Nephron progenitor cell (in vitro differentiated cells): Measurements from ENCODE around the gene ISYNA1.

Source experiments
- DNase-seq: peaks from one replicate; pipeline ENCODE4 v3.0.0; 2021
- H3K27ac Mint-ChIP-seq: 2 replicates; pipeline ENCODE4 v1.8.0; 2021; ENCODE audit warnings: mild to moderate bottlenecking, moderate library complexity, mixed read lengths
- H3K27me3 Mint-ChIP-seq: 2 replicates; pipeline ENCODE4 v1.8.0; 2021; ENCODE audit warnings: mild to moderate bottlenecking, low read depth, mixed read lengths; ENCODE audit not compliant: poor library complexity
- H3K36me3 Mint-ChIP-seq: 2 replicates; pipeline ENCODE4 v1.8.0; 2021; ENCODE audit warnings: low read depth, mixed read lengths
- H3K4me1 Mint-ChIP-seq: 2 replicates; pipeline ENCODE4 v1.8.0; 2021; ENCODE audit warnings: mixed read lengths
- H3K4me3 Mint-ChIP-seq: 2 replicates; pipeline ENCODE4 v1.8.0; 2021; ENCODE audit warnings: mild to moderate bottlenecking, moderate library complexity, mixed read lengths
- H3K9me3 Mint-ChIP-seq: 2 replicates; pipeline ENCODE4 v1.8.0; 2021; ENCODE audit warnings: mild to moderate bottlenecking, moderate library complexity, mixed read lengths
- CTCF ChIP-seq: fragments of 200-600 bp; sonication (generic); IDR thresholded peaks from 2 replicates; pipeline ENCODE4 v1.5.0; 2021; ENCODE audit warnings: antibody characterized with exemption

The ISYNA1 gene

GRCh38 chr19:18421371-18421959 is 16.5 kb downstream of the ISYNA1 start:
- H3K36me3 Mint-ChIP-seq = no peaks in the 10 kb centered on the region
- peak overlapping the region; percentile 83 for H3K4me3 Mint-ChIP-seq
- no peaks in the 10 kb centered on the region for H3K9me3 Mint-ChIP-seq
- H3K27ac Mint-ChIP-seq = peak overlapping the region; percentile 32
- H3K27me3 Mint-ChIP-seq = peaks cover 3% of the 10 kb centered on the region
- TF ChIP-seq CTCF = no peak
- H3K4me1 Mint-ChIP-seq = peaks cover 76% of the 10 kb centered on the region
- DNase-seq = no peak

- peaks cover 79% of the 10 kb centered on the region for H3K4me1 Mint-ChIP-seq
- no peaks in the 10 kb centered on the region for H3K36me3 Mint-ChIP-seq
- no peaks in the 10 kb centered on the region for H3K9me3 Mint-ChIP-seq
- peak overlapping the region; percentile 83 for H3K4me3 Mint-ChIP-seq
- H3K27me3 Mint-ChIP-seq = peaks cover 8% of the 10 kb centered on the region
- TF ChIP-seq CTCF = no peak
- no peak overlapping the region for H3K27ac Mint-ChIP-seq
- no peak for DNase-seq
Measured at GRCh38 chr19:18420930-18421329, 17.0 kb downstream of the ISYNA1 start.

- peaks cover 79% of the 10 kb centered on the region for H3K4me1 Mint-ChIP-seq
- peak overlapping the region; percentile 83 for H3K4me3 Mint-ChIP-seq
- no peak overlapping the region for H3K27ac Mint-ChIP-seq
- H3K9me3 Mint-ChIP-seq = no peaks in the 10 kb centered on the region
- H3K36me3 Mint-ChIP-seq = no peaks in the 10 kb centered on the region
- peak; percentile 46 for DNase-seq
- H3K27me3 Mint-ChIP-seq = peaks cover 8% of the 10 kb centered on the region
- TF ChIP-seq CTCF = no peak
Measured at GRCh38 chr19:18419699-18420460, 18.1 kb downstream of the ISYNA1 start.

GRCh38 chr19:18419195-18419698 is 18.7 kb downstream of the ISYNA1 start, which contains the start of gene SSBP4:
SSBP4 (plus strand) TSS chr19:18419398; CDS start chr19:18419649, 251 bp downstream.
- no peak for TF ChIP-seq CTCF
- DNase-seq = peak; percentile 82
- H3K4me1 Mint-ChIP-seq = peaks cover 80% of the 10 kb centered on the region
- peak within 1 kb of the TSS; percentile 25 for H3K27ac Mint-ChIP-seq
- H3K4me3 Mint-ChIP-seq = peak within 1 kb of the TSS; percentile 83
- peaks cover 8% of the 10 kb centered on the region for H3K27me3 Mint-ChIP-seq
- H3K36me3 Mint-ChIP-seq = no peaks in the 10 kb centered on the region
- no peaks in the 10 kb centered on the region for H3K9me3 Mint-ChIP-seq

- Mint-ChIP-seq H3K27ac (peak overlapping the region; percentile 25), H3K4me1 (peaks cover 78% of the 10 kb centered on the region), H3K9me3 (no peaks in the 10 kb centered on the region), H3K27me3 (peaks cover 8% of the 10 kb centered on the region), H3K36me3 (no peaks in the 10 kb centered on the region), H3K4me3 (peak overlapping the region; percentile 78)
- DNase-seq = no peak
- no peak for TF ChIP-seq CTCF
Measured at GRCh38 chr19:18418483-18419194, 19.3 kb downstream of the ISYNA1 start.
